Endothelial cell of umbilical vein (primary cell): ENCODE measurements around the gene CRYBA4. TPM values are rescaled to one million over a fixed set of nuclear protein-coding genes. Genes with fewer than 3 reads are reported as not detected.

Source experiments
- BruUV-seq: library from RNA; stranded (reverse); fragments of 400-500 nt; replicated peaks from 2 replicates; lab custom pipeline; 2021; lab: Mats Ljungman, UMichigan
- CTCF ChIA-PET: fragments of 300-600, 350-600 bp; sonication (Branson Sonifier 250); formaldehyde crosslinking; loops from one replicate; lab custom pipeline; 2021; ENCODE audit warnings: antibody characterized with exemption, inconsistent platforms; lab: Charles Lee
- POLR2A ChIA-PET: fragments of 300-600, 350-600 bp; sonication (Branson Sonifier 250); formaldehyde crosslinking; loops from one replicate; lab custom pipeline; 2021; ENCODE audit warnings: antibody characterized with exemption, inconsistent platforms; lab: Charles Lee
- DNase-seq: peaks from one replicate; pipeline ENCODE4 v3.0.0-alpha.2; 2011; ENCODE audit warnings: low read depth, low spot score
- FAIRE-seq: peaks from 2 replicates; lab custom pipeline; 2011; peaks lifted over from hg19 to GRCh38; lab: Jason Lieb, UNC
- H2AFZ ChIP-seq: 2 replicates; pipeline ENCODE4 v1.6.0; 2012; ENCODE audit warnings: low read depth, low read length, control low read depth, inconsistent platforms
- H3K27ac ChIP-seq: 2 replicates; pipeline ENCODE4 v1.5.1; 2011; ENCODE audit warnings: low read depth, mild to moderate bottlenecking, control low read depth, low read length, moderate library complexity; ENCODE audit not compliant: insufficient read depth
- H3K27me3 ChIP-seq, 2 experiments: 2 replicates each; pipeline versions ENCODE4 v1.6.0 to v1.6.1; 2011; ENCODE audit warnings: low read length in 2 of 2, mixed read lengths in 1 of 2; ENCODE audit not compliant: control insufficient read depth in 2 of 2, insufficient read depth in 2 of 2
- H3K36me3 ChIP-seq, 2 experiments: 2 replicates in 1 of 2; 3 replicates in 1 of 2; pipeline ENCODE4 v1.5.1; 2011; ENCODE audit warnings: low read length in 2 of 2, mild to moderate bottlenecking in 1 of 2, moderate library complexity in 1 of 2; ENCODE audit not compliant: control insufficient read depth in 2 of 2, insufficient read depth in 2 of 2; ENCODE audit errors: extremely low read depth in 1 of 2
- H3K4me1 ChIP-seq: 3 replicates; pipeline ENCODE4 v1.5.1; 2011; ENCODE audit warnings: mild to moderate bottlenecking, low read length; ENCODE audit not compliant: control insufficient read depth, insufficient read depth; ENCODE audit errors: extremely low read depth
- H3K4me2 ChIP-seq: 2 replicates; pipeline ENCODE4 v1.6.1; 2011; ENCODE audit warnings: low read length, control low read depth, mixed read lengths; ENCODE audit not compliant: insufficient read depth
- H3K4me3 ChIP-seq, 3 experiments: fragments of 200-600 bp in 1 of 3; sonication (generic), shearing (Covaris generic) in 1 of 3; replicated peaks in 1 of 3; 2 replicates each; pipeline ENCODE4 v1.5.1; 2011 to 2016; ENCODE audit warnings: control low read depth in 3 of 3, low read length in 3 of 3, mild to moderate bottlenecking in 2 of 3, inconsistent platforms in 1 of 3, low read depth in 1 of 3, moderate library complexity in 1 of 3; ENCODE audit not compliant: insufficient read depth in 1 of 3
- H3K79me2 ChIP-seq: 2 replicates; pipeline ENCODE4 v1.6.0; 2012; ENCODE audit warnings: low read length, inconsistent platforms; ENCODE audit not compliant: control insufficient read depth, insufficient read depth
- H3K9ac ChIP-seq: replicated peaks from 2 replicates; pipeline ENCODE3; 2011; ENCODE audit warnings: low read length, control low read depth; ENCODE audit not compliant: insufficient read depth; ENCODE audit errors: extremely low read depth
- H3K9me1 ChIP-seq: replicated peaks from 3 replicates; pipeline ENCODE4 v1.6.0; 2011; ENCODE audit warnings: mild to moderate bottlenecking, low read length; ENCODE audit not compliant: control insufficient read depth, insufficient read depth; ENCODE audit errors: extremely low read depth
- H3K9me3 ChIP-seq: replicated peaks from 2 replicates; pipeline ENCODE4 v1.5.1; 2012; ENCODE audit warnings: low read length, inconsistent platforms; ENCODE audit not compliant: control insufficient read depth, insufficient read depth
- H4K20me1 ChIP-seq: replicated peaks from 2 replicates; pipeline ENCODE3; 2011; ENCODE audit warnings: mild to moderate bottlenecking, low read length; ENCODE audit not compliant: control insufficient read depth, insufficient read depth; ENCODE audit errors: extremely low read depth
- CTCF ChIP-seq, 2 donors: IDR thresholded peaks; 1 replicate in 1 of 2; 2 replicates in 1 of 2; pipeline ENCODE4 v1.5.1; 2011; ENCODE audit warnings: low read length in 2 of 2, mild to moderate bottlenecking in 2 of 2, moderate library complexity in 2 of 2, control low read depth in 1 of 2, inconsistent platforms in 1 of 2, low read depth in 1 of 2; ENCODE audit not compliant: insufficient read depth in 1 of 2; ENCODE audit errors: extremely low read depth in 1 of 2
- EZH2 ChIP-seq: IDR thresholded peaks from 2 replicates; pipeline ENCODE4 v1.6.1; 2012; ENCODE audit warnings: borderline replicate concordance, low read depth, mild to moderate bottlenecking, moderate library complexity, low read length, inconsistent platforms; ENCODE audit not compliant: severe bottlenecking
- FOS ChIP-seq: IDR thresholded peaks from 2 replicates; pipeline ENCODE4 v1.6.1; 2011; ENCODE audit warnings: mild to moderate bottlenecking, low read length, moderate library complexity, borderline replicate concordance; ENCODE audit not compliant: insufficient read depth
- GATA2 ChIP-seq: IDR thresholded peaks from 2 replicates; pipeline ENCODE4 v1.7.0; 2011; ENCODE audit warnings: low read depth, mild to moderate bottlenecking, moderate library complexity, mixed read lengths, low read length; ENCODE audit not compliant: insufficient read length, insufficient read depth
- JUN ChIP-seq: IDR thresholded peaks from 2 replicates; pipeline ENCODE4 v1.6.1; 2011; ENCODE audit warnings: borderline replicate concordance, low read depth; ENCODE audit not compliant: insufficient read length, insufficient read depth
- MYC ChIP-seq: IDR thresholded peaks from one replicate; pipeline ENCODE4 v1.6.1; 2011; ENCODE audit warnings: mild to moderate bottlenecking, low read depth, low read length
- POLR2A ChIP-seq: IDR thresholded peaks from 2 replicates; pipeline ENCODE4 v1.6.1; 2012; ENCODE audit warnings: low read depth, mild to moderate bottlenecking, control low read depth, low read length
- POLR2AphosphoS5 ChIP-seq: IDR thresholded peaks from 2 replicates; pipeline ENCODE4 v1.6.1; 2012; ENCODE audit warnings: low read depth, mild to moderate bottlenecking, control low read depth, low read length, moderate library complexity; ENCODE audit not compliant: insufficient read depth
- dilution Hi-C: fragments of 300-500 bp; cut with MboI; formaldehyde crosslinking; loops from one replicate; pipeline ENCODE4 v1.15.0; 2019; ENCODE audit warnings: low sequenced_read_pairs; ENCODE audit not compliant: extremely low pct_ligation_motif_present
- intact Hi-C: fragments of 100-400 bp; cut with micrococcal nuclease; formaldehyde crosslinking; loops from one replicate; pipeline ENCODE4 v1.10.0; 2022
- polyA plus RNA-seq, 4 experiments: library from polyadenylated mRNA; depleted of rRNA in 3 of 4; stranded (reverse) in 3 of 4; unstranded in 1 of 4; fragments of >200 nt; gene quantifications; 2 replicates each; pipeline versions ENCODE4 v1.2.1 to v1.2.3, GENCODE V29; 2011 to 2012; ENCODE audit warnings: missing spikeins in 1 of 4
- total RNA-seq: library from RNA; stranded (reverse); gene quantifications from 2 replicates; pipeline ENCODE4 v1.2.3, GENCODE V29; 2021
- TF ChIP-seq, protein P1 (sequence below): IDR thresholded peaks from 2 replicates; pipeline ENCODE4 v1.6.1; 2011; ENCODE audit not compliant: insufficient read depth, insufficient read length

CRYBA4 gene
- total and polyA plus RNA-seq, 2 donors (not counting 3 experiments of a cell fraction or from before 2014, with no cell fraction given) = not detected

- intact Hi-C loops (no loop called here), dilution Hi-C loops (no loop called here)
- no peak overlapping the region for H3K4me2 ChIP-seq
- DNase-seq (no peak), FAIRE-seq (no peak)
- no peak overlapping the region for H3K27ac ChIP-seq
- TF ChIP-seq, protein P1, sequence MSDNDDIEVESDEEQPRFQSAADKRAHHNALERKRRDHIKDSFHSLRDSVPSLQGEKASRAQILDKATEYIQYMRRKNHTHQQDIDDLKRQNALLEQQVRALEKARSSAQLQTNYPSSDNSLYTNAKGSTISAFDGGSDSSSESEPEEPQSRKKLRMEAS = no peak
- TF ChIP-seq GATA2 (no peak), MYC (no peak), FOS (no peak)
- CTCF ChIA-PET = interaction anchor here (0.6 to 1.3 kb wide), 3 partner anchors 24 to 47 kb away, joined by 3 to 4 read pairs (median 3); no protein-coding TSS in a partner anchor
- no peaks in the 10 kb centered on the region for H3K79me2 ChIP-seq
- H4K20me1 ChIP-seq = no peaks in the 10 kb centered on the region
- H3K9me1 ChIP-seq = no peaks in the 10 kb centered on the region
- POLR2A ChIA-PET = interaction anchor here (0.7 kb wide), 1 partner anchor 78 kb away, joined by 3 read pairs; no protein-coding TSS in a partner anchor
- H3K36me3 ChIP-seq = no peaks in the 10 kb centered on the region
- no peaks in the 10 kb centered on the region for H3K4me1 ChIP-seq
- H2AFZ ChIP-seq = no peak overlapping the region
- H3K9me3 ChIP-seq = no peaks in the 10 kb centered on the region
- H3K4me3 ChIP-seq = no peak overlapping the region
- H3K9ac ChIP-seq = no peak overlapping the region
- no TSS peak for BruUV-seq
- peaks cover 0 to 3% of the 10 kb centered on the region in 2 experiments for H3K27me3 ChIP-seq
Observed at GRCh38 chr22:26623984-26624383, 2.2 kb downstream of the CRYBA4 start.

DNA sequence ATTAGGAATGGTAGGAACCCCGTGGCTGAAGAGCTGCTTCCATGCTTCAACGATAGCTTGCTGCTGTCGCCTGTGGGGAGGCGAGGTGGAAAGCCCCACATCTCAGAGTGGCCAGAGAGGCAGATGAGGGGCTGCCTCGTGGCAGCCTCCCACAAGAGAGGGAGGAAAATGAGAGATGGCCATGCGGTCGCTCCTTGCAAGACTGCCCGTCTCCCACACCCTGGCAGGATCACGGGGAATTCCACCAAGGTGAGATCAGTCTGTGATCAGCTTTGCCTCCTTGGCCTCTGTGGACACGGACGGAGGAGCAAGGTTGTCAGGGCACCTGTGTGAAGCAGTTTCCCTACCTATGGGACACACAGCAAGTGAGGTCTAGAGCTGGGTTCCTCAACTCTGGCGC is 3.0 kb downstream of the CRYBA4 start:
- H3K4me1 ChIP-seq = no peaks in the 10 kb centered on the region
- H3K27me3 ChIP-seq = peaks cover 0 to 3% of the 10 kb centered on the region in 2 experiments
- H3K36me3 ChIP-seq = no peaks in the 10 kb centered on the region
- FAIRE-seq (no peak), DNase-seq (no peak)
- no peak overlapping the region for H3K4me2 ChIP-seq
- no peak overlapping the region for H3K27ac ChIP-seq
- BruUV-seq = no TSS peak
- no peak overlapping the region for H3K9ac ChIP-seq
- intact Hi-C loops = no loop called here
- no peak overlapping the region for H3K4me3 ChIP-seq
- ChIA-PET CTCF (no interaction called here), POLR2A (no interaction called here)
- H3K9me1 ChIP-seq = no peaks in the 10 kb centered on the region
- no peak for TF ChIP-seq CTCF (IDR thresholded peaks at IDR 0.05; ENCODE audit: extremely low read depth in 1 of 2, insufficient read depth in 1 of 2, low read depth in 1 of 2, low read length in 2 of 2)
- no peak for TF ChIP-seq FOS
- no peak for TF ChIP-seq MYC
- no peak for TF ChIP-seq GATA2
- TF ChIP-seq POLR2A = no peak
- TF ChIP-seq JUN = no peak
- no peak for TF ChIP-seq POLR2AphosphoS5
- TF ChIP-seq EZH2 = no peak
- TF ChIP-seq, protein P1 = no peak
- H4K20me1 ChIP-seq = no peaks in the 10 kb centered on the region
- no peak overlapping the region for H2AFZ ChIP-seq
- no peaks in the 10 kb centered on the region for H3K79me2 ChIP-seq
- no peaks in the 10 kb centered on the region for H3K9me3 ChIP-seq
- dilution Hi-C loops = no loop called here
